HL-60 (cell line): Measurements from ENCODE around the gene ABCC5. TPM values are rescaled to one million over a fixed set of nuclear protein-coding genes. Genes with fewer than 3 reads are reported as not detected.

Experiments used
- DNase-seq, 2 experiments: peaks; one replicate each; pipeline ENCODE4 v3.0.0-alpha.2; 2010 to 2020; ENCODE audit warnings: low read depth in 1 of 2, low spot score in 1 of 2
- H3K27ac ChIP-seq: fragments of 250-450 bp; sonication (Bioruptor Pico); replicated peaks from 2 replicates; pipeline ENCODE4 v1.5.1; 2020; ENCODE audit warnings: mild to moderate bottlenecking, moderate library complexity
- H3K27me3 ChIP-seq: fragments of 250-450 bp; sonication (Bioruptor Pico); 2 replicates; pipeline ENCODE4 v1.5.1; 2021; ENCODE audit warnings: mild to moderate bottlenecking, moderate library complexity; ENCODE audit not compliant: insufficient read depth, poor library complexity, severe bottlenecking
- H3K4me3 ChIP-seq: replicated peaks from 2 replicates; pipeline ENCODE4 v1.5.1; 2011; ENCODE audit warnings: mild to moderate bottlenecking, control low read depth, low read length; ENCODE audit not compliant: insufficient read depth
- GABPA ChIP-seq: IDR thresholded peaks from 2 replicates; pipeline ENCODE4 v1.6.1; 2012; ENCODE audit warnings: low read depth
- POLR2AphosphoS5 ChIP-seq: IDR thresholded peaks from 2 replicates; pipeline ENCODE4 v1.6.1; 2012; ENCODE audit warnings: low read depth
- SPI1 ChIP-seq: IDR thresholded peaks from 2 replicates; pipeline ENCODE4 v1.6.1; 2012; ENCODE audit warnings: low read depth, mild to moderate bottlenecking, borderline replicate concordance
- microRNA-seq: library from miRNA; unstranded; fragments of <30 nt; microRNA quantifications from one replicate; pipeline ENCODE4, GENCODE V29; 2018
- TF ChIP-seq, protein P1 (sequence below): IDR thresholded peaks from 2 replicates; pipeline ENCODE4 v1.6.1; 2012; ENCODE audit warnings: low read depth; ENCODE audit not compliant: insufficient replicate concordance
- TF ChIP-seq, protein P2 (sequence below): IDR thresholded peaks from one replicate; pipeline ENCODE4 v1.5.1; 2011; ENCODE audit warnings: low read length, control low read depth, inconsistent platforms; ENCODE audit not compliant: insufficient read depth

ABCC5 gene

DNA sequence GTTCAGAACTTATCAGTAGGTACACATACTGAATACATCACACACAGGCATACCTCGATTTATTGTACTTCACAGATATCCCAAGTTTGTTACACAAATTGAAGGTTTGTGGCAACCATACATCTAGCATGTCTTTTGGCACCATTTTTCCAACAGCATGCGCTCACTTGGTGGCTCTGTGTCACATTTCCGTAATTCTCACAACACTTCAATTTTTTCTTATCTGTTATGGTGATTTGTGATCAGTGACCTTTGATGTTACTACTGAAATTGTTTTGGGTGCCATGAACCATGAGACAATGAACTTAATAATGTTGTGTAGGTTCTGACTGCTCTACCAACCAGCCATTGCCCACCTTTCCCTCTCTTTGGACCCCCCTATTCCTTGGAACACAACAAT lies 143.8 kb downstream of the ABCC5 start:
- TF ChIP-seq POLR2AphosphoS5 (no peak), SPI1 (no peak), GABPA (no peak)
- TF ChIP-seq, protein P1, sequence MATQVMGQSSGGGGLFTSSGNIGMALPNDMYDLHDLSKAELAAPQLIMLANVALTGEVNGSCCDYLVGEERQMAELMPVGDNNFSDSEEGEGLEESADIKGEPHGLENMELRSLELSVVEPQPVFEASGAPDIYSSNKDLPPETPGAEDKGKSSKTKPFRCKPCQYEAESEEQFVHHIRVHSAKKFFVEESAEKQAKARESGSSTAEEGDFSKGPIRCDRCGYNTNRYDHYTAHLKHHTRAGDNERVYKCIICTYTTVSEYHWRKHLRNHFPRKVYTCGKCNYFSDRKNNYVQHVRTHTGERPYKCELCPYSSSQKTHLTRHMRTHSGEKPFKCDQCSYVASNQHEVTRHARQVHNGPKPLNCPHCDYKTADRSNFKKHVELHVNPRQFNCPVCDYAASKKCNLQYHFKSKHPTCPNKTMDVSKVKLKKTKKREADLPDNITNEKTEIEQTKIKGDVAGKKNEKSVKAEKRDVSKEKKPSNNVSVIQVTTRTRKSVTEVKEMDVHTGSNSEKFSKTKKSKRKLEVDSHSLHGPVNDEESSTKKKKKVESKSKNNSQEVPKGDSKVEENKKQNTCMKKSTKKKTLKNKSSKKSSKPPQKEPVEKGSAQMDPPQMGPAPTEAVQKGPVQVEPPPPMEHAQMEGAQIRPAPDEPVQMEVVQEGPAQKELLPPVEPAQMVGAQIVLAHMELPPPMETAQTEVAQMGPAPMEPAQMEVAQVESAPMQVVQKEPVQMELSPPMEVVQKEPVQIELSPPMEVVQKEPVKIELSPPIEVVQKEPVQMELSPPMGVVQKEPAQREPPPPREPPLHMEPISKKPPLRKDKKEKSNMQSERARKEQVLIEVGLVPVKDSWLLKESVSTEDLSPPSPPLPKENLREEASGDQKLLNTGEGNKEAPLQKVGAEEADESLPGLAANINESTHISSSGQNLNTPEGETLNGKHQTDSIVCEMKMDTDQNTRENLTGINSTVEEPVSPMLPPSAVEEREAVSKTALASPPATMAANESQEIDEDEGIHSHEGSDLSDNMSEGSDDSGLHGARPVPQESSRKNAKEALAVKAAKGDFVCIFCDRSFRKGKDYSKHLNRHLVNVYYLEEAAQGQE: no peak
- TF ChIP-seq, protein P2, sequence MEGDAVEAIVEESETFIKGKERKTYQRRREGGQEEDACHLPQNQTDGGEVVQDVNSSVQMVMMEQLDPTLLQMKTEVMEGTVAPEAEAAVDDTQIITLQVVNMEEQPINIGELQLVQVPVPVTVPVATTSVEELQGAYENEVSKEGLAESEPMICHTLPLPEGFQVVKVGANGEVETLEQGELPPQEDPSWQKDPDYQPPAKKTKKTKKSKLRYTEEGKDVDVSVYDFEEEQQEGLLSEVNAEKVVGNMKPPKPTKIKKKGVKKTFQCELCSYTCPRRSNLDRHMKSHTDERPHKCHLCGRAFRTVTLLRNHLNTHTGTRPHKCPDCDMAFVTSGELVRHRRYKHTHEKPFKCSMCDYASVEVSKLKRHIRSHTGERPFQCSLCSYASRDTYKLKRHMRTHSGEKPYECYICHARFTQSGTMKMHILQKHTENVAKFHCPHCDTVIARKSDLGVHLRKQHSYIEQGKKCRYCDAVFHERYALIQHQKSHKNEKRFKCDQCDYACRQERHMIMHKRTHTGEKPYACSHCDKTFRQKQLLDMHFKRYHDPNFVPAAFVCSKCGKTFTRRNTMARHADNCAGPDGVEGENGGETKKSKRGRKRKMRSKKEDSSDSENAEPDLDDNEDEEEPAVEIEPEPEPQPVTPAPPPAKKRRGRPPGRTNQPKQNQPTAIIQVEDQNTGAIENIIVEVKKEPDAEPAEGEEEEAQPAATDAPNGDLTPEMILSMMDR: no peak
- H3K27ac ChIP-seq: no peak overlapping the region
- H3K4me3 ChIP-seq: no peak overlapping the region
- DNase-seq: no peak
- H3K27me3 ChIP-seq: no peaks in the 10 kb centered on the region

DNA sequence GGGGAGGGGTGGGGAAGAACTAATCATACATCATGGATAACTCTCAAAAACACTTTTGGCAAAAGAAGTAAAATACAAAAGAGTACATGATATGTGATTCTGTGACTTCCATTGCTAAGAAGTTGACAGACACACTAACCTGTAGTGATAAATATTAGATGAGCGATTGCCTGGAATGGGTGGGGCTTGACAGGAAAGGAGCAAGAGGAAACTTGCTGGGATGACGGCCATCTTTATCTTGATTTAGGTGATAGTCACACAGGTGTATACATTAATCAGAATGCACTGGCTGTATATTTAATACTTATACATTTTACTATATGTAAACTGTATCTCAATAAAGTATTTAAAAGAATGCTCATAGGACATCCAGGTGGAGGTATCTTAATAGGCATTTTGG lies 146.1 kb downstream of the ABCC5 start:
- H3K27ac ChIP-seq: no peak overlapping the region
- no peaks in the 10 kb centered on the region for H3K27me3 ChIP-seq
- H3K4me3 ChIP-seq: no peak overlapping the region
- TF ChIP-seq POLR2AphosphoS5: no peak
- TF ChIP-seq GABPA: no peak
- TF ChIP-seq, protein P1: no peak
- no peak for TF ChIP-seq SPI1
- TF ChIP-seq, protein P2: no peak
- DNase-seq: no peak

DNA sequence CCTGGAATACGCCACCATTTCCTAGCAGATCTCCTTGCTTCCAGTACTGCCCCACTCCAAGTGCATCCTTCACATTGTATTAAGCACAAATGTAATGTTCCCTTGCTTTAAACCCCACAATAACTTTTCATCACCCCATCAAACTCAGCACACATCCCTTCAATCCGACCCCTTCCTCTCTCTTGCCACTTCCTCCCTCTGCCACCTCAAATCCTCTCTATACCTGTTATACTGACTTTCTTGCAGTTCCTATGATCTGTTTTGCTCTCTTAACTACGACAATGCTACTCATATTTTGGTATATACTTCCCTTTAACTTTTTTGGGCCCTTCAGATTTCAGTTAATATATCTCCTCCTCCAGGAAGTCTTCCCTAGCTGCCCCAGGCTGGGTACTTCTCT lies 147.1 kb downstream of the ABCC5 start:
- TF ChIP-seq POLR2AphosphoS5: no peak
- no peak for TF ChIP-seq GABPA
- TF ChIP-seq, protein P1: no peak
- TF ChIP-seq, protein P2: no peak
- TF ChIP-seq SPI1: peak; percentile 59; the same call in 1 of the 2 replicates
- no peak for DNase-seq
- Histone ChIP-seq H3K4me3 (no peak overlapping the region), H3K27me3 (no peaks in the 10 kb centered on the region), H3K27ac (no peak overlapping the region; the same call in 1 of the 2 replicates)

Small RNA genes lying within 50 kb of the gene (microRNA-seq; reads per million reads assigned to microRNA genes)
- not detected for gene MIR4448
